ENCODE results near the gene PTX4.
A peak's percentile ranks its signal among the peaks of the same experiment; 100 is the strongest.

Gene PTX4

GRCh38 chr16:1530883-1531637, 42.3 kb upstream of the PTX4 start:
- H3K27ac ChIP-seq (ENCODE audit: low read length), result peak overlapping the region; percentile 53
- H3K9me3 ChIP-seq (ENCODE audit: control insufficient read depth in 1 of 2, low read length in 2 of 2), result no peaks in the 10 kb centered on the region
- peaks cover 0 to 2% of the 10 kb centered on the region in 2 donors for H3K36me3 ChIP-seq (ENCODE audit: control insufficient read depth in 1 of 2, insufficient read depth in 2 of 2, low read length in 2 of 2)
- peaks cover 0 to 39% of the 10 kb centered on the region in 2 donors for H3K4me1 ChIP-seq (ENCODE audit: control insufficient read depth in 1 of 2, insufficient read depth in 2 of 2, low read length in 2 of 2)
- peak overlapping the region in 1 of 2 donors; percentile 39 for H3K4me3 ChIP-seq (ENCODE audit: low read depth in 1 of 2, low read length in 2 of 2)
- H3K27me3 ChIP-seq (ENCODE audit: low read depth, low read length), result no peaks in the 10 kb centered on the region

- Histone ChIP-seq H3K27ac (ENCODE audit: low read length) (peak overlapping the region; percentile 53), H3K27me3 (ENCODE audit: low read depth, low read length) (no peaks in the 10 kb centered on the region), H3K9me3 (ENCODE audit: control insufficient read depth in 1 of 2, low read length in 2 of 2) (no peaks in the 10 kb centered on the region), H3K36me3 (ENCODE audit: control insufficient read depth in 1 of 2, insufficient read depth in 2 of 2, low read length in 2 of 2) (no peaks in the 10 kb centered on the region), H3K4me3 (ENCODE audit: low read depth in 1 of 2, low read length in 2 of 2) (peak overlapping the region in 1 of 2 donors; percentile 22), H3K4me1 (ENCODE audit: control insufficient read depth in 1 of 2, insufficient read depth in 2 of 2, low read length in 2 of 2) (peaks cover 0 to 34% of the 10 kb centered on the region in 2 donors)
Observed at GRCh38 chr16:1530349-1530882, 41.7 kb upstream of the PTX4 start.

- H3K4me3 ChIP-seq (ENCODE audit: low read depth in 1 of 2, low read length in 2 of 2), result no peak overlapping the region
- peaks cover 0 to 30% of the 10 kb centered on the region in 2 donors for H3K4me1 ChIP-seq (ENCODE audit: control insufficient read depth in 1 of 2, insufficient read depth in 2 of 2, low read length in 2 of 2)
- no peak overlapping the region for H3K27ac ChIP-seq (ENCODE audit: low read length)
- H3K27me3 ChIP-seq (ENCODE audit: low read depth, low read length), result no peaks in the 10 kb centered on the region
- H3K9me3 ChIP-seq (ENCODE audit: control insufficient read depth in 1 of 2, low read length in 2 of 2), result no peaks in the 10 kb centered on the region
- peaks cover 0 to 12% of the 10 kb centered on the region in 2 donors for H3K36me3 ChIP-seq (ENCODE audit: control insufficient read depth in 1 of 2, insufficient read depth in 2 of 2, low read length in 2 of 2)
Observed at GRCh38 chr16:1528921-1529537, 40.3 kb upstream of the PTX4 start.

- Histone ChIP-seq H3K27ac (ENCODE audit: low read length) (no peak overlapping the region), H3K27me3 (ENCODE audit: low read depth, low read length) (no peaks in the 10 kb centered on the region), H3K4me1 (ENCODE audit: control insufficient read depth in 1 of 2, insufficient read depth in 2 of 2, low read length in 2 of 2) (peaks cover 0 to 29% of the 10 kb centered on the region in 2 donors), H3K9me3 (ENCODE audit: control insufficient read depth in 1 of 2, low read length in 2 of 2) (no peaks in the 10 kb centered on the region), H3K36me3 (ENCODE audit: control insufficient read depth in 1 of 2, insufficient read depth in 2 of 2, low read length in 2 of 2) (peaks cover 0 to 21% of the 10 kb centered on the region in 2 donors), H3K4me3 (ENCODE audit: low read depth in 1 of 2, low read length in 2 of 2) (no peak overlapping the region)
Observed at GRCh38 chr16:1527836-1528811, 39.4 kb upstream of the PTX4 start.

GRCh38 chr16:1526608-1527555, 38.1 kb upstream of the PTX4 start:
- no peaks in the 10 kb centered on the region for H3K27me3 ChIP-seq (ENCODE audit: low read depth, low read length)
- no peak overlapping the region for H3K4me3 ChIP-seq (ENCODE audit: low read depth in 1 of 2, low read length in 2 of 2)
- H3K9me3 ChIP-seq (ENCODE audit: control insufficient read depth in 1 of 2, low read length in 2 of 2), result no peaks in the 10 kb centered on the region
- H3K4me1 ChIP-seq (ENCODE audit: control insufficient read depth in 1 of 2, insufficient read depth in 2 of 2, low read length in 2 of 2), result peaks cover 0 to 16% of the 10 kb centered on the region in 2 donors
- no peak overlapping the region for H3K27ac ChIP-seq (ENCODE audit: low read length)
- H3K36me3 ChIP-seq (ENCODE audit: control insufficient read depth in 1 of 2, insufficient read depth in 2 of 2, low read length in 2 of 2), result peaks cover 0 to 23% of the 10 kb centered on the region in 2 donors

GRCh38 chr16:1525871-1526607, 37.3 kb upstream of the PTX4 start:
- no peak overlapping the region for H3K27ac ChIP-seq (ENCODE audit: low read length)

GRCh38 chr16:1524366-1524765, 35.6 kb upstream of the PTX4 start:
- Histone ChIP-seq H3K4me1 (ENCODE audit: control insufficient read depth in 1 of 2, insufficient read depth in 2 of 2, low read length in 2 of 2) (peaks cover 0 to 10% of the 10 kb centered on the region in 2 donors), H3K27ac (ENCODE audit: low read length) (no peak overlapping the region), H3K36me3 (ENCODE audit: control insufficient read depth in 1 of 2, insufficient read depth in 2 of 2, low read length in 2 of 2) (peaks cover 0 to 36% of the 10 kb centered on the region in 2 donors), H3K27me3 (ENCODE audit: low read depth, low read length) (no peaks in the 10 kb centered on the region), H3K4me3 (ENCODE audit: low read depth in 1 of 2, low read length in 2 of 2) (no peak overlapping the region), H3K9me3 (ENCODE audit: control insufficient read depth in 1 of 2, low read length in 2 of 2) (no peaks in the 10 kb centered on the region)

More at GRCh38 chr16:1525871-1526607, 37.3 kb upstream of the PTX4 start:
- Histone ChIP-seq H3K36me3 (ENCODE audit: control insufficient read depth in 1 of 2, insufficient read depth in 2 of 2, low read length in 2 of 2) (peaks cover 0 to 23% of the 10 kb centered on the region in 2 donors), H3K9me3 (ENCODE audit: control insufficient read depth in 1 of 2, low read length in 2 of 2) (no peaks in the 10 kb centered on the region), H3K27me3 (ENCODE audit: low read depth, low read length) (no peaks in the 10 kb centered on the region), H3K4me3 (ENCODE audit: low read depth in 1 of 2, low read length in 2 of 2) (no peak overlapping the region), H3K4me1 (ENCODE audit: control insufficient read depth in 1 of 2, insufficient read depth in 2 of 2, low read length in 2 of 2) (peaks cover 0 to 10% of the 10 kb centered on the region in 2 donors)

- no peak overlapping the region for H3K4me3 ChIP-seq (ENCODE audit: low read depth in 1 of 2, low read length in 2 of 2)
- no peak overlapping the region for H3K27ac ChIP-seq (ENCODE audit: low read length)
- no peaks in the 10 kb centered on the region for H3K9me3 ChIP-seq (ENCODE audit: control insufficient read depth in 1 of 2, low read length in 2 of 2)
- H3K4me1 ChIP-seq (ENCODE audit: control insufficient read depth in 1 of 2, insufficient read depth in 2 of 2, low read length in 2 of 2), result peaks cover 0 to 10% of the 10 kb centered on the region in 2 donors
- H3K36me3 ChIP-seq (ENCODE audit: control insufficient read depth in 1 of 2, insufficient read depth in 2 of 2, low read length in 2 of 2), result peaks cover 0 to 43% of the 10 kb centered on the region in 2 donors
- H3K27me3 ChIP-seq (ENCODE audit: low read depth, low read length), result no peaks in the 10 kb centered on the region
Observed at GRCh38 chr16:1523581-1524245, 35.0 kb upstream of the PTX4 start.

GRCh38 chr16:1520461-1520860, 31.7 kb upstream of the PTX4 start:
- Histone ChIP-seq H3K27ac (ENCODE audit: low read length) (no peak overlapping the region), H3K36me3 (ENCODE audit: control insufficient read depth in 1 of 2, insufficient read depth in 2 of 2, low read length in 2 of 2) (peaks cover 0 to 53% of the 10 kb centered on the region in 2 donors), H3K9me3 (ENCODE audit: control insufficient read depth in 1 of 2, low read length in 2 of 2) (no peaks in the 10 kb centered on the region), H3K4me1 (ENCODE audit: control insufficient read depth in 1 of 2, insufficient read depth in 2 of 2, low read length in 2 of 2) (no peaks in the 10 kb centered on the region), H3K27me3 (ENCODE audit: low read depth, low read length) (no peaks in the 10 kb centered on the region), H3K4me3 (ENCODE audit: low read depth in 1 of 2, low read length in 2 of 2) (no peak overlapping the region)
